Measurements from ENCODE around the gene DNM1.

DNA sequence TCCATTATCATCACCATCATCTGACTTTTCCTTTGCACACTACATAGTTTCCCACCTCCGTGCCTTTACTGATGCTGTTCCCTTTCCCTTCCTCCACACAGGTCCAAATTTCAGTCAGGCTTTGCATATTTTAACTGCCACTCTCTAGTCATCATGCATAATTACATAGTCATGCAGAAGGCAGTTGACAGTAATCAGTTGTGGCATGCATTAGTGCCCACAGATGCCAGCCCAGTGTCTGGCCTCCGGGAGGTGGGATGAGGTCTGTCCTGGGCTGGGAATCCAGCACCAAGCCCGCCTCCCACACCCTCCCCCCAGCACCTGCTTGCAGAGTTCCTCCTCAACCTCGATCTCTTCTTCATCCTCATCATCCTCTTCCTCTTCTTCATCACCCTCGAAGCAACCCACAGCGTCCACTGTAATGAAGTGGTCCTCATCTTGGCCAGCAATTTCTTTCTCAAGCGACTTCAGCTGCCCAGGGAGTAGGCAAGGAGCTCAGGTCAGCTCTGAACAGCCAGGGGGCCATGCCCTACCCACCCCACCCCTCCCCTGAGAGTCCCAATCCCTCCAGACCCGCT lies 34.4 kb upstream of the DNM1 start:
- TF ChIP-seq, protein P1, sequence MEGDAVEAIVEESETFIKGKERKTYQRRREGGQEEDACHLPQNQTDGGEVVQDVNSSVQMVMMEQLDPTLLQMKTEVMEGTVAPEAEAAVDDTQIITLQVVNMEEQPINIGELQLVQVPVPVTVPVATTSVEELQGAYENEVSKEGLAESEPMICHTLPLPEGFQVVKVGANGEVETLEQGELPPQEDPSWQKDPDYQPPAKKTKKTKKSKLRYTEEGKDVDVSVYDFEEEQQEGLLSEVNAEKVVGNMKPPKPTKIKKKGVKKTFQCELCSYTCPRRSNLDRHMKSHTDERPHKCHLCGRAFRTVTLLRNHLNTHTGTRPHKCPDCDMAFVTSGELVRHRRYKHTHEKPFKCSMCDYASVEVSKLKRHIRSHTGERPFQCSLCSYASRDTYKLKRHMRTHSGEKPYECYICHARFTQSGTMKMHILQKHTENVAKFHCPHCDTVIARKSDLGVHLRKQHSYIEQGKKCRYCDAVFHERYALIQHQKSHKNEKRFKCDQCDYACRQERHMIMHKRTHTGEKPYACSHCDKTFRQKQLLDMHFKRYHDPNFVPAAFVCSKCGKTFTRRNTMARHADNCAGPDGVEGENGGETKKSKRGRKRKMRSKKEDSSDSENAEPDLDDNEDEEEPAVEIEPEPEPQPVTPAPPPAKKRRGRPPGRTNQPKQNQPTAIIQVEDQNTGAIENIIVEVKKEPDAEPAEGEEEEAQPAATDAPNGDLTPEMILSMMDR (conservative IDR thresholded peaks at IDR 0.05 in 1 of 2, IDR thresholded peaks at IDR 0.05 in 1 of 2; ENCODE audit: extremely low read depth in 1 of 2, insufficient read depth in 1 of 2, low read depth in 1 of 2, low read length in 2 of 2) = no peak
- TF ChIP-seq EZH2 (IDR thresholded peaks at IDR 0.05; ENCODE audit: borderline replicate concordance, low read length) = no peak
